ENCODE results near the gene BLCAP.

Gene BLCAP

GRCh38 chr20:37534401-37535157 is 6.9 kb upstream of the BLCAP start:
- H3K27me3 ChIP-seq (ENCODE audit: control insufficient read depth, insufficient read depth, low read length), result peaks cover 3% of the 10 kb centered on the region
- no peak overlapping the region for H3K9ac ChIP-seq (ENCODE audit: low read length)
- no peaks in the 10 kb centered on the region for H3K36me3 ChIP-seq (ENCODE audit: control insufficient read depth, insufficient read depth, low read length)
- no peak overlapping the region for H3K4me3 ChIP-seq (ENCODE audit: low read length)
- no peak overlapping the region for H3K27ac ChIP-seq (ENCODE audit: low read depth, low read length)
- H3K4me1 ChIP-seq (ENCODE audit: control insufficient read depth, insufficient read depth, low read length), result no peaks in the 10 kb centered on the region

GRCh38 chr20:37533154-37533715 is 5.6 kb upstream of the BLCAP start:
- Histone ChIP-seq H3K4me3 (ENCODE audit: low read length) (no peak overlapping the region), H3K9ac (ENCODE audit: low read length) (no peak overlapping the region), H3K4me1 (ENCODE audit: control insufficient read depth, insufficient read depth, low read length) (no peaks in the 10 kb centered on the region), H3K36me3 (ENCODE audit: control insufficient read depth, insufficient read depth, low read length) (no peaks in the 10 kb centered on the region), H3K27ac (ENCODE audit: low read depth, low read length) (no peak overlapping the region), H3K27me3 (ENCODE audit: control insufficient read depth, insufficient read depth, low read length) (peaks cover 3% of the 10 kb centered on the region)

GRCh38 chr20:37531856-37532255 is 4.2 kb upstream of the BLCAP start:
- H3K27ac ChIP-seq (ENCODE audit: low read depth, low read length), result no peak overlapping the region
- H3K9ac ChIP-seq (ENCODE audit: low read length), result no peak overlapping the region
- no peaks in the 10 kb centered on the region for H3K27me3 ChIP-seq (ENCODE audit: control insufficient read depth, insufficient read depth, low read length)
- no peak overlapping the region for H3K4me3 ChIP-seq (ENCODE audit: low read length)
- H3K36me3 ChIP-seq (ENCODE audit: control insufficient read depth, insufficient read depth, low read length), result no peaks in the 10 kb centered on the region
- no peaks in the 10 kb centered on the region for H3K4me1 ChIP-seq (ENCODE audit: control insufficient read depth, insufficient read depth, low read length)

GRCh38 chr20:37530696-37531095 is 3.0 kb upstream of the BLCAP start:
- peaks cover 6% of the 10 kb centered on the region for H3K4me1 ChIP-seq (ENCODE audit: control insufficient read depth, insufficient read depth, low read length)
- H3K36me3 ChIP-seq (ENCODE audit: control insufficient read depth, insufficient read depth, low read length), result no peaks in the 10 kb centered on the region
- no peaks in the 10 kb centered on the region for H3K27me3 ChIP-seq (ENCODE audit: control insufficient read depth, insufficient read depth, low read length)
- no peak overlapping the region for H3K27ac ChIP-seq (ENCODE audit: low read depth, low read length)
- no peak overlapping the region for H3K4me3 ChIP-seq (ENCODE audit: low read length)
- no peak overlapping the region for H3K9ac ChIP-seq (ENCODE audit: low read length)

GRCh38 chr20:37529968-37530600 is 2.4 kb upstream of the BLCAP start:
- H3K9ac ChIP-seq (ENCODE audit: low read length), result no peak overlapping the region
- no peak overlapping the region for H3K27ac ChIP-seq (ENCODE audit: low read depth, low read length)
- H3K27me3 ChIP-seq (ENCODE audit: control insufficient read depth, insufficient read depth, low read length), result no peaks in the 10 kb centered on the region
- no peaks in the 10 kb centered on the region for H3K36me3 ChIP-seq (ENCODE audit: control insufficient read depth, insufficient read depth, low read length)
- peaks cover 12% of the 10 kb centered on the region for H3K4me1 ChIP-seq (ENCODE audit: control insufficient read depth, insufficient read depth, low read length)
- H3K4me3 ChIP-seq (ENCODE audit: low read length), result no peak overlapping the region

- no peak overlapping the region for H3K9ac ChIP-seq (ENCODE audit: low read length)
- no peak overlapping the region for H3K4me3 ChIP-seq (ENCODE audit: low read length)
- no peaks in the 10 kb centered on the region for H3K36me3 ChIP-seq (ENCODE audit: control insufficient read depth, insufficient read depth, low read length)
- H3K27ac ChIP-seq (ENCODE audit: low read depth, low read length), result no peak overlapping the region
- H3K4me1 ChIP-seq (ENCODE audit: control insufficient read depth, insufficient read depth, low read length), result peaks cover 18% of the 10 kb centered on the region
- no peaks in the 10 kb centered on the region for H3K27me3 ChIP-seq (ENCODE audit: control insufficient read depth, insufficient read depth, low read length)
These were observed 1.7 kb upstream of the BLCAP start for GRCh38 chr20:37529214-37529967.

- H3K9ac ChIP-seq (ENCODE audit: low read length), result peak overlapping the region; percentile 72
- no peaks in the 10 kb centered on the region for H3K27me3 ChIP-seq (ENCODE audit: control insufficient read depth, insufficient read depth, low read length)
- peak overlapping the region; percentile 99 for H3K27ac ChIP-seq (ENCODE audit: low read depth, low read length)
- H3K4me1 ChIP-seq (ENCODE audit: control insufficient read depth, insufficient read depth, low read length), result peaks cover 23% of the 10 kb centered on the region
- no peaks in the 10 kb centered on the region for H3K36me3 ChIP-seq (ENCODE audit: control insufficient read depth, insufficient read depth, low read length)
- H3K4me3 ChIP-seq (ENCODE audit: low read length), result peak overlapping the region; percentile 91
These were observed 954 bp upstream of the BLCAP start for GRCh38 chr20:37528446-37529213.

- H3K9ac ChIP-seq (ENCODE audit: low read length), result peak overlapping the region; percentile 72
- peaks cover 26% of the 10 kb centered on the region for H3K4me1 ChIP-seq (ENCODE audit: control insufficient read depth, insufficient read depth, low read length)
- H3K27ac ChIP-seq (ENCODE audit: low read depth, low read length), result peak overlapping the region; percentile 99
- H3K36me3 ChIP-seq (ENCODE audit: control insufficient read depth, insufficient read depth, low read length), result no peaks in the 10 kb centered on the region
- H3K27me3 ChIP-seq (ENCODE audit: control insufficient read depth, insufficient read depth, low read length), result no peaks in the 10 kb centered on the region
- peak overlapping the region; percentile 91 for H3K4me3 ChIP-seq (ENCODE audit: low read length)
These were observed 638 bp downstream of the BLCAP start for GRCh38 chr20:37526839-37527637.

- Histone ChIP-seq H3K4me3 (ENCODE audit: low read length) (peak overlapping the region; percentile 91), H3K36me3 (ENCODE audit: control insufficient read depth, insufficient read depth, low read length) (no peaks in the 10 kb centered on the region), H3K27ac (ENCODE audit: low read depth, low read length) (peak overlapping the region; percentile 99), H3K9ac (ENCODE audit: low read length) (peak overlapping the region; percentile 32), H3K27me3 (ENCODE audit: control insufficient read depth, insufficient read depth, low read length) (no peaks in the 10 kb centered on the region), H3K4me1 (ENCODE audit: control insufficient read depth, insufficient read depth, low read length) (peaks cover 26% of the 10 kb centered on the region)
These were observed 1.3 kb downstream of the BLCAP start for GRCh38 chr20:37526238-37526838.

- H3K27ac ChIP-seq (ENCODE audit: low read depth, low read length), result peak overlapping the region; percentile 99
- H3K4me1 ChIP-seq (ENCODE audit: control insufficient read depth, insufficient read depth, low read length), result peaks cover 26% of the 10 kb centered on the region
- peak overlapping the region; percentile 47 for H3K4me3 ChIP-seq (ENCODE audit: low read length)
- no peaks in the 10 kb centered on the region for H3K36me3 ChIP-seq (ENCODE audit: control insufficient read depth, insufficient read depth, low read length)
- H3K27me3 ChIP-seq (ENCODE audit: control insufficient read depth, insufficient read depth, low read length), result no peaks in the 10 kb centered on the region
- no peak overlapping the region for H3K9ac ChIP-seq (ENCODE audit: low read length)
These were observed 1.9 kb downstream of the BLCAP start for GRCh38 chr20:37525810-37526209.

All from rectal smooth muscle tissue (tissue), 1 donor.